HG03432 (cell line): ENCODE measurements around the gene SOX6.

ENCODE experiments used
- ATAC-seq: cut with Tn5 transposase; IDR thresholded peaks from one replicate; pipeline ENCODE4 v1.9.1; 2021; ENCODE audit warnings: mild to moderate bottlenecking, moderate library complexity; ENCODE audit not compliant: unreplicated experiment

The SOX6 gene

DNA sequence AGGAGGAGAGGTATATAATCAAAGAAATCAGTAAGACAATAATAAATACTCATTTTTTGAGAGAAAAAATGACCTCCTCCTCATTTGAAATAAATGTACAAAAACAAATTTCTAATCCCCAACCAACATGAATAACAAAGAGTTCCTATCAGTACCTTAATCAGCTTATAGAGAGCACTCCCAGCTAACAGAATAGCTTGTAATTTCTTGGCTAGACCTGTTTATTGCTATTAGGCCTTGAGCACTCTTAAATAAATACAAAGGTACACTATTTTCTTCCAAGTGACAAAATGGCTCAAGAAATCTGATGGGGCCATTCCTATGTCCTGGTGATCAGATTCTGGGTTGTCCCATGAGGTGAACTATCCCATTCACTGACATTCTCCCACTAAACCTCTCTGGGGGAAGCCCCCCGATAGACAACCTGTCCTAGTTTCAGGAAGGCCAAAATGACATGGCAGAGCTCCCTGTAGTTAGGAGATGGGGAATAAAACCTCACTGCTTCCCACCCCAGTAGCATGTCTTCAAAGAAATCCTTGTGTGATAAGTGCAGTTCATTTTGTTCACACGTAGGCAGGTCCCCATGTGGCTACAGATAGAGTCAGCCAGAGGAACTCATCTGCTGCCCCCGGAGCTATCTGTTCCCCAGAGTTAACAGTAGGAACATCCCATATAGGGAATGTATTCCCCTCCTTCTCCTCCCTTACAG, 385.7 kb downstream of the SOX6 start:
- no peak for ATAC-seq

DNA sequence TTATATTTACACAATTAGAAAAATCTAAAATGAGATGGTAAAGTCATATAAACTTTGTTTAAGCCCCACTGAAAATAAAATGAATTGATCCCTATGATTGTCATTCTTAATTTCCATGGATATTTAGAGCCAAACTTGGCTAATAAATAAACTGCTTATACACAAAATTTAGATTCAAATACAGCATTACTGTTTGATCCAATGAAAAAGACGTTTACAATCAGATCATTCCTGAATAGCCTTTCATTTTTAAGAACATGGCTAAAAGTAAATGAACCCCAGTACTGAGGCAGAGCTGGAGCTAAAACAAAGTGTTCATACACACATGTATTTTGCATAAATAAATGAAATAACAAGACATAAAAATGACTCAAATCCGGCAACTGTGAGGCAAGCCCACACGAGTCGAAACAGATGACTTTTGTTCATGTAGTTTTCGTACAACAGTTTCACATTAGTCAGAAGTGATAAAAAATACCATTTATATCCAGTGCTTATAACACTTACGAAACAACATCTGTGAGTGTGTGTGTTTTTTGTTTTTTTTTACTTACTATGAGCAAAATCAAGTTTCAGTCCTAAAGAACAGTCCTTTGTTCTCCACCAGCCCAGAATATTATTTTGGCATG, 386.5 kb downstream of the SOX6 start:
- peak; percentile 76 for ATAC-seq

DNA sequence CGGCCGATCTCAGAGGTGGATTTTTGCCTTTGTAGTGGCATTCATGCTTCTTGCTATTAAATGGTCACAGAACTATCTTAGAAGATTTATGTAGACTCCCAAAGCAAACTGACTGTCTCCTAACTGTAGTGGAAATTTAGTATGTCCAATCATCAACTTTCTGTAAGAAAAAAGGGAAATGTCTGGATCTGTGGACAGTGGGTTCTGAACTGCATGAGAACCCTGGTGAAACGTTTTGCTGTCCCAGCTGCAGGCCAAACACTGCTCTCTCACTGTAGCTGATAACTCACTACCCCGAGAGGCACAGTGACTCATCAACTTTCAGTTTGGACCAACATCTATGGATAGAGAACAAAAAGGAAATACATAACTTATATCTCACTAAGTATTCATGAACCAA, 387.1 kb downstream of the SOX6 start:
- peak; percentile 80 for ATAC-seq

DNA sequence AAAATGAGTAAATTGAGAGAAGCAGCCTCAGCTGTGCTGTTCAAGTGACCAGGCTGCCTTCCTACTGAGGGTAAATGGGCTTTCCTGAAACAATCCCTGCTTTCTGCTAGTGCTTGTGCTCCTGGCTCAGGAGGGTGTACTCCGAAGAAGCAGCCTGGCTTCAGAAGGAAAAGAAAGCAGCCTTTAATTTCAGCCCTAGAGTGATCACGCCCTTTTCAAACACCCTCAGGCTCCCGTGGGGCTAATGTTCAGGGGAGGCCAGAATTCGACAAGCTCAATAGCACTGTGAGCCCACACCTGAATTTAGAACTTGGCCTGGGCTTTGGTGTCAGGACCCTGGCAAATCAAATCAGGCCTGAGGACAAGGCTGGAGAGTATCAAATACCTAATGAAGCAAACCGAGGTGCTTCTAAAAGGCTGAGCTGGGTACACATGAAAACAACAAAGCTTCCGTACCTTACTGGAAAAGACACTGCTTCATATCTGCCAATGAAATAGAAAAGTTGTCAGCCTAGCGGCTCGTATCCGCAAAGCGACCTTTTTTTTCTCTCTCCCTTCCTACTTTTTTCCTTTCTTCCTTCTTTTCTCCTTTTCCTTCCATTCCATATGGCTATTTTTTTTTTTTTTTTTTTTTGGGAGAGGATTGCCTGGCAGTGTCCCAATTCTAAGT, 387.8 kb downstream of the SOX6 start:
- no peak for ATAC-seq

DNA sequence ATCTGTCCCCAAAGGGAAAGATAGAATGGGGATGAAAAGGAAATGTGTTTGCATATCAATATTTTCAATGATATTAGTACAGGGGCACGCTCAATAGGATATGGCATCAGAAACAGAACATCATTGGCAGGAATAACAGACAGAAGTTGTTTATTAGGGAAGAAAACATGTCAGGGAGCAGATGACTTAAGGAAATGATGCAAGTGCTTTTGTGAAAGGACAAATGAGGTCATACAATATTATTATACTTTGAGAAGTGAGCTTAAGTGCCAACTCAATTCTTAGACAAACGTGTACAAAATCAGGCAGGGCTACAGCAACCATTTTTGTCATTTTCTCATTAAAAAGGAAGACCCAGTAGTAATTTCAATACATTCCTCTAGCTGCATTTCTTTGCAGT, 388.4 kb downstream of the SOX6 start:
- ATAC-seq = no peak

DNA sequence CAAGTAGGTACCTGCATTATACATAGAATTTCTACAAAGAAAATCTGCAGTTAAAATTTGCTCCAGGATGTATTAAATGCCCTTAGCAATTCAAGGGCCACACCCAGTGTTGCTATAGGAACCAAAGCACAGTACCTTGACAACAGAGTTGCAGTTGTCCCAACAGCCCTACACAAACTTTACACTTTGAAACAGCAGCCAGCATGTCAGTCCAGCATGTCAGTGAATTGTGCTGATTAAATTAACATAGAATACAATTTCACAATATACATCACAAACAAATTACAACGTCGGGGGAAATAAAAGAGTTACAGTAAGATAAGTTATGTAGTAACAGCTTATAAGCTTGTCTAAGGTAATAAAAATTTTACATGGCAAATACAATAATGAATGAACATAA, 389.2 kb downstream of the SOX6 start:
- ATAC-seq = no peak

DNA sequence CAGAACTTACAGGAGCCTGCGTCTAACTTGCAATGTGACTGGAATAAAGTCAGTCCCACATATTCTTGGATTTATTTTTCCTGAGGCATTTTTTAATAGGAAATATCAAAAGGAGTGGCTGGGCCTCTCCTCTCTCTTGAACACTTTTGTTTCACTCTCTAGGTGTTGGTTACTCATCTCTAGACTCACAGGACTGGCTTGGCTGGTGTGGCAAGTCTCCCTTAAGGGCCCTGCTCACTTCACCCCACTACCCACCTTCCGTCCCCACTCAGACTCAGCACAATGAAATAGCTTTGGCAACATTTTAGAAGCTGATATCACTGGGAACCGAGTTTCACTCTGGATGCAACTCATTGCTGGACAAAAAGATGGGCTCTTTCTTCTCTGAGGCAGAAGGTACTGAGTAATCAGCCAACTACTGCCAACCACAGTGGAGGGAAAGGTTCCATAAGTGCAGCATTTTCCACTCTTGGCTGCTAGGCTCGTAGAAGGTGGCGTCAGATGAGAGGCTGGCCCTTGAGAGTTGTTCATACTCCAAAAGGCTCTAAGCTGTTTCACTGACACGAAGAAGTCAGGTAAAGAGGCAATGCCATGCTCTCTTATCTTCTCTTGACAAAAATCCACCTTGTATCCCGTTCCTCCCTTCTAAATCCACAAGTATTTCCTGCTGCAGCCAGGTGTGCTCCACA, 390.6 kb downstream of the SOX6 start:
- peak; percentile 38 for ATAC-seq

DNA sequence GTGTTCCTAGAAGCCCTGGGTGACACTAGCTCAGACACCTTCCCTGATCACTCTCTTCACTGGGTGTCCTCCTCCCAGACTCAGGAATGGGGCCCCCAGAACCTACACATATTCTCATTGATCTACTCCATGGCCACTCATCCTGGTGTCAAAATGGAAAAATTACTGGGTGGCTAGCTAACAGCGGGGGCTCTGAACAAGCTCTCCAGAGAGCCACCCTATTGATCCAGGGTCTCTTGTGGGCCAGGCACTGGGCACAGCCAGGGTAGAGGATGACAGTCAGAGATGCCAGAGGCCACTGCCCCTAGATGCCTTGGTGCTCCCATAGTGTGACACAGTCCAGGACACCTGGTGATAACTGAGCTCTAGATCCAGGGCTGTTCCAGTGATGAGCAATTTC, 393.1 kb downstream of the SOX6 start:
- ATAC-seq = no peak

DNA sequence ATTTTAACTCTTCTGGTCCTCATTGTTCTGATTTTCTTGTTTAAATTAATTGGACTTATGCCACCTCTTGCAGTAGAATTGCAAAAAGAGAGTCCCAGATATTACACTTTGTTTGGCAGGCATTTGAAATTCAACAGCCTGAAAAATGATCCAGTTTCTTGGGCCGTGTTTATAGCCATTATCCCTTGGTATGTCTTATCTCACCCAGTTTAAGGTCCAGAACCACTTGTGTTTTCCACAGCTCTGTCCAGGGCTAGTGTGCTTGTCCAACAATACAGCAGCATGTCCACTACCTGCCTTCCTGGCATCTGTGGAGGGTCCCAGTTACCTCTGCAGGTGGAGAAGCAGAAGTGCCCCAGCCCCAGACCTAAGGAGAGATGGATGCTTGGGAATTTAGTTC, 397.4 kb downstream of the SOX6 start:
- ATAC-seq = no peak

DNA sequence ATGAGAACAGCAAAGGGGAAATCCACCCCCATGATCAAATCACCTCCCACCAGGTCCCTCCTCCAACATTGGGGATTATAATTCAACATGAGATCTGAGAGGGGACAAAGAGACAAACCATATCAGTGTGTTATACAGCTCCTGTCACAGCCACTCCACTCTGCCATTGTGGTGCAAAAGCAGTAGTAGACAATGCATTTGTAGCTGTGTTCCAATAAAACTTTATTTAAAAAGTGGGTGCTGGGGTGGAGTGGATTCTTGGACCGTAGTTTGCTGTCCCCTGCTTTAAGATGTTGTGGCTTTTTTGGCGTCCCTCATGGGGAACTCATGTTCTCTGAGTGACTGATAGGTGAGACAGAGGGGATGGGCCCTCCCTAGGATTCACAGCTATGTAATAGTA, 399.1 kb downstream of the SOX6 start:
- ATAC-seq = no peak

DNA sequence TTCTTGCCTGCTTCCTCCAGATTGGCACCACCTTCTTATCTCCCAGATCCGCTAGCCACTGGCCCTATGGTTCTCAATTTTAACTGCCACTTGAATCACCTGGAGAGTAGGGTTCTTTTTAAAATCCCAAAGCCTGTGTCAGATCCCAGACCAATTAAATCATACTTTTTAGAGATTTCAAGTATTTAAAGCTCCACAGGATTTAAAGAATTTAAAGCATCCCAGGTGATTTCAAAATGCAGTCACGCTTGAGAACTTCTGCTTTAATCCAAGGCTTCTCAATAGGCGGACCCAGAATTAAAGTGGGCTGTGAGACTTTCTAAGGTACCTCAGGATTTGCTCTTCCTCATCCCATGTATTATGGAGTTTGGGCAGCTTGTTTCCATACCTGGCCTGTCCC, 400.0 kb downstream of the SOX6 start:
- ATAC-seq = no peak

DNA sequence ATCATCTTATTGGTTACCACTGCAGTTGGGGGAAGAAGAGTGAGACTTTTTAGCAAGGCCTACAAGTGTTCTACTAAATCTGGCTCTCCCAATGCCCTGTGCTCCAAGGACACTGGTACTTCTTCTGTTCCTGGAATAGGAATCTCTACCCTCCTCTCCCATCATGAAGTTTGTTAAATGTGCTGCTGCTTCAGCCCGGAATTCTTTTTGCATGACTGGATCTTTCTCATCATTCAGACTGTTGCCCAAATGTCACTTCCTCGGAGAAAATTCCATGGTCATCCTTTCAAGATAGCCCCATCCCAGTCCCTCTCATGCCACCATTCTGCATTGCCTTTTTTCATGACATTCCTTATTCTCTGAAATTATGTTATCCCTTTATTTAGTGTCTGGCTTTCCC, 400.8 kb downstream of the SOX6 start:
- ATAC-seq = no peak

DNA sequence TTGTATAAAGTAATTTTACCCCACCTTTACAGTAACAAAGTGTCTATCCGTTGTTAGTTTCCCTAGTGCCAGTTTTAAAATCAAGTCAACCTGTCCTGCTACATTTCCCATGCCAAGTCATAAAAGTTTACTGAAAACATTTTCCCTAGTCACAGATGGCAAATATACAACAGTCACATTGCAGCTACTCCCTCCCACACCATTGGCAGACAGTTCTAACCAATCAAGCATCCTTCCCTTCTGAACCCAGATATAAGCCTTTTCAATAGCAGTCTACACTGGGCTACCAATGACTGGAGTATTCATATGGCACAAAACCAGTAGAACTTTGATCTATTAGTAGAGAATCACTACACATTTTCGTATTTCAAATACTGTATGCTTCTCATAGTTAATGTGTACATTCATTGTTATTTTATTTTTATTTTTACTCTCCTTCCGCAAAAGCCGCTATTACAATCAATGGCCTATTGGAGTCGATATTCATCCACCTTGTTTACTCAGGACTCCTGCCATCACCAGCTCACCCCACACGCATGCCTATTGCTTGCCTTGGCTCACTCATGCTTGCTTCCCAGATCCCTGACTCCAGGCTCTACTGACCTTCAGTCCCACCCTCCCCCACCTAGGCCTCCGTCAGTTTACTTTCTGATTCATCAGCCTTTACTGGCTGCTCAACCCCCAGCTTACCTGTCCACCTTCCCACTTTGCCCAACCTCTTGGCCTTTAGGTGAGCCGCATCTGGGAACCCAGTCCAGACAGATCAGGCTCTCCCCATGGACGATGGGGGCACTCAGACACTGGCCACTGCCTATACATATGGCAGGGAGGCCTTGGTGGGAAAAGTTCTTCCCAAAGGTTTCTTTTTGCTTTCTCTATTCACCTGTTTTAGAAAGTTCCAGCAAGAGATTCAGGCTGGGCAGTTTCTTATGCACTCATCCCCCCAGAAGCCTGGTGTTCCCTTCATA, 408.4 kb downstream of the SOX6 start:
- no peak for ATAC-seq

DNA sequence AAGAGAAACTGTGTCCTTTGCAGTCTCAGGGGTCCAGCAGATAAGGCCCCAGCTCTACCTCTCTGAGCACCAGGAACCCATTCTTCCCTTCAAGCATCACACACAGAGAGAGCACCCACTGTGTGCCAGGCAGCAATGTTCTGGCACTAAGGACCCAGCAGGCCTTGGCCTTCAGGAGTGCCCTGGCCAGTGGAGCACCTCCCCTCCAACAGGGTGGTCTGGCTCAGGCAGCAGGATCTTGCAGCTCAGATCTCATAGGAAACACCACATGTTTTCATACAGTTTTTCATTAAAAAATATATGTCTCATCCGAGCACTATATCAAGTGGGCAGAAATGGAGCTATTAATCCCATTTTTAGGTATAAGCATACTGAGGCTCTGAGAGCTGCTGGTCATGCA, 410.6 kb downstream of the SOX6 start:
- no peak for ATAC-seq

DNA sequence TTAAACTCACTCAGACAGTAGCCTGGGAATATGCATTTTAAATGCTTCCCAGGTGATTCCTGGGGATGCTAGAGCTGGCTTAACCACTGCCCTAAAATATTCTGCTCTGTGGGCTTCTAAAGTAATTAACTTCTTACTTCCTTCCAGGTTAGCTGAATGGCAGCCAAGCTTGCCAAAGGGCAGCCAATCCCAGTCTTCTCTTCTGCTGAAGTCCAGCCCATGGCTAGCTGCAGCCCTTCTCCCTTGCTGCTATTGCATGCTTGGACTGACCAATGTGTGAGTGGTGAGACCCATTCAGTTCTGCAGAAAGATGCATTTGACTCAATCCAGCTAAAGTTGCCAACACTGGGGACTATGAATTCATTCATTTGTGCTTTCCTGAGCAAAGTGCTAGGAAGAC, 411.9 kb downstream of the SOX6 start:
- ATAC-seq = no peak

DNA sequence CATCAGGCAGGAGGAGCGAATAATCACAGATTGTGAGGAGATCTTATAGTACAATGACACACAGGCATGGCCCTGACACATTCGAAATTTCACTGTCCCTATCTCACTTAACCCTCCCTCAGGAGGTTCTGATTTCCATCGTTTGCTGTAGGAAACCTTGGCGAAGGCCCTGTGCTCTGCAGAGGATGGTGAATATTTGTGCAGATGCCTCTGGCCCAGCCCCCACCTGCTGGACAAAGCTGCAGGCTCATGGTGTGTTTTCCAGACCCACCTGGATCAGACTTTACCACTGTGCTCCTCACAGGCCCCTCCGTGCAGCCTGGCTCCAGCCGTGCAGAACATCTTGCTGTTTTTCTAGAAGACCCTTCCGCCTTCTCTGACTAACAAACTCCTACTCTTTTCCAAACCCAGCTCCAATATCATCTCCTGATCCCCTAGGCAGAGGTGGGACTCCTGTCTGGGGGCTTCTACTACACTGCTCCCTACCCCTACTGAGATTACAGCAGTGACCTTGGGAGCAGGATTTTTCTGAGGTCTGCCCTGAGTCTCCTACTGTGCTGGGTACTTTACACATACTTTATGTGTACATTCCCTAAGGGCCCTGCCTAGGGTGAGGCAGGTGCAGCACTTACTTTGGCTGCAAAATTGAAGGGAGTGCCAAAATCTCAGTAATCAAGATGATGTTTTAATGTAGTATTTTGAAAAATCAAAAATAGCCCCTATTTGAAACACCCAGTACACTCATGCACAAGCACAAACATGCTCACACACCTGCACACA, 412.7 kb downstream of the SOX6 start:
- no peak for ATAC-seq

DNA sequence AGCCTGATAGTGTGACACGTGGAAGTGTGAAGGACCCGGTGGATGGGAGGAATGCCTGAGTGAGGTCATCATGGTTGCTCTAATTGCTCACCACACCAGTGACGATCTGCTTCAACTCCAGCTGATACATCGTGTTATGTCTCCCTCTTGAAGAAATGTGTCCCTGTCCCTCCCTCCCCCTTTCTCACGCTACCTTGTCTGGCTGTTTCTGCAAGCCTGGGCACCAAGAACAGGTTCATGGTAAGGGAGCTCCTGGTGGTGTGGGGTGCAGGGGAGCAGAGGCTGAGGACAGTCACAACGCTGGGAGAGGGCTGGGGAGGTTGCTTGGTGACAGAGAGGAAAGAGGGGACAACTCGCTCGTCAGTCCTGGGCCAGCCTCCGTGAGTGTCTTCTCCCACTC, 413.4 kb downstream of the SOX6 start:
- no peak for ATAC-seq

DNA sequence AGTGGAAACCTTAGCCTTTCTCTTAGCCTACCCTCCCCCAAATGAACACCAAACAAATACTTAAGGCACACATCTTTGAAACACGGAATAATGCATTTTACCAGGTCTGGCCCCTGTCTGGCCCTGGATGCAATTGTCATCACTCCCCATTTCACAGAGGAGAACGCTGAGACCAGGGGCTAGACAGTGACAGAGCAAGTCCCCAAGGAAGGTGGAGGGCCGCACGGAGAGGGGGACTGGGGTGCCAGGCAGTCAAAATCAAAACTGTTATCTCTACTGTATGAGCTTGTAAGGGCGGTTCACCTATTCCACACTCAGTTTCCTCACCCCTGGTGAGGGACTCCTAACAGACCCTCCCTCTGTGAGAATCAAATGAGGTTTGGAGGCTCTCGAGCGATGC, 414.2 kb downstream of the SOX6 start:
- ATAC-seq = no peak

DNA sequence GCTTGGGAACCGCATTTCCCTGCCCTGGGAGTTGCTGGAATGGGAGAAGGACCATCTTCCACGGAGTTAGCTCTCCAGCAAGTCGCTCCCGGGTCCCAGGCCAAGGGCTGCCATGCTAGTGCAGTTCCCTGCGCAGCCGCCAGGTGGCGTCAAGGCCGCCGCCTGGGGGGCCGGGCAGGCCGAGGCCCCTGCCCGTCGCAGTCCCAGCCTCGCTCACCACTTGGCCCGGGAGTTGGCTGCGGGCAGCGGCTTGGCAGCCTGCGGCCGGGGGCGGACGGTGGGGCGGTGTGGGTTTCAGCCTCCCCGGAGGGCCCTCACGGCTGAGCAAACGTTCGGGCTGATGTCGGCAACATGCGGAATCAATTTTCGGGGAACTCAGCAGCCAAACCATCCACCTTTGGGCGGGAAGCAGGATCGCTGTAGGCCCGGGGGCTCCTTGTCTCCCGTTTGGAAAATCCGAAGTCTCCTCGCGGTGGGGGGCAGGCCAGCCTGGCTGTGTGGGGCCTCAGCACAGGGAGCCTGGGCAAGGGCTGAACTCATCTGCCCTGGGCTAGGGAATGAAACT, 415.1 kb downstream of the SOX6 start:
- peak; percentile 68 for ATAC-seq
